GM18867 (cell line): Measurements from ENCODE around the gene CDKN1B.

Experiments
- ATAC-seq: cut with Tn5 transposase; IDR thresholded peaks from one replicate; pipeline ENCODE4 v1.9.1; 2021; ENCODE audit warnings: mild to moderate bottlenecking, moderate library complexity; ENCODE audit not compliant: unreplicated experiment

Gene CDKN1B

DNA sequence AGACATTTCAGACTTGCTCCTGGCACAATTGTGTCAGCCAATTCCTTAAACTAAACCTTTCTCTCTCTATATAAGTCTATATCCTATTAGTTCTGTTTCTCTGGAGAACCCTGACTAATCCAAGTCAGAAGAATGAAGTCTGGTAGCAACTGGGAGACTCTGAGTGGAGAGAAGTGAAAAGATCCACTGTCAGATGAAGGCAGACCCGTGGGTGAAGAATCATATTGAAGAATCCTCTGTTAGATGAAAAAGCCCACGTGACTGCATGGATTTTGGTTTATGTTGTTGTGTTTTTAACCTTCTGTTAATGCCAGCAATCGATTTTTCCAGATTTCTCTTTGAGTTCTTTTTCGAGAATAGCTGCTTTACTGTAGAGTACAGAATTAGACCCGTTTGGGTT, 38.8 kb downstream of the CDKN1B start:
- no peak for ATAC-seq

DNA sequence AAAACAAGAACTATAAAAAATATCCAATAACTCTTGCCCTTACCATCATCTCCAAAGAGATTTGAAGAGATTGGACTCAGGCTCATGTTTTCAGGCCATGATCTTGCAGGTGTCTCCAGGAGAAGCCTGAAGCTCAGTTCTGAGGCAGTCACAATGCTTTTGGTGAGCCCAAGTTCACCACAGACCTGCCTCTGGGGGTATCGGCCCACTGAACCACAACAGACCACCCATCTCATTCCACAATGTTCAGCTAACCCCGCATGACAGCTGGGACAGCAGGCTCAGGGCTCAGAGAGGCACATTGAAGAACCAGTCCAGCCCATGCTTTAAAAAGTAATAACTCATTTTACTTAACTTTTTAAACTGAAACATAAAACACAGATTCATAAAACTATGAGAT, 40.0 kb downstream of the CDKN1B start:
- ATAC-seq, result no peak

DNA sequence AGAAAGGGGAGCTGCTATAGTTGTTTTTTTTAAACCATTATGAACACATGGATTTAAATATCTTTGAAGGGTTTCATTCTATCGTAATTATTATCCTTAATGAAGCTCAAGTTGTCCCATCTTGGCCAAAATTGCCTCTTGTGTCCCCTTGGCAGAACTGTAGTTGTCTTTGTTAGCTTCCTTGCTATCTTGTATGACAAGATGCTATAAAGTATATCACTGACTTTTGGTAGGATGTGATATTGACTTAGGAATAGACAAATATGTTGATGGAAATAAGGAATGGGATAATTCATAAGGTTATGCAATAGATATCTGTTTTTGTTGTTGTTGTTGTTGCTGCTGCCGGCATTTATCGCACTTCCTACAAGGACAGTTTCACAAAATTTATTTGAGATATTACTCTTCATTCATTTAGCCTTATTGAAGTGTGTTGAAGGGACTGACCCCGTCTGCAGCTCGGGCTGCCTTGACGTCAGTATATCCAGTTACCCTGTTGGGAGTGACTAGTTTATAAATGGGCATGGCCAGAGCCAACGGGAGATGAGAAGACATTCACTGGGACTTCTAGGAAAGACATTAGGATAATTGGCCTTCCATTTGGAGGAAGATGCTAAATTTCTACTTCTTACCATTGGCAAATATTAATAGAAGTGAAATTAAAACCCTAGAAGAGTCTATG, 42.2 kb downstream of the CDKN1B start:
- no peak for ATAC-seq

DNA sequence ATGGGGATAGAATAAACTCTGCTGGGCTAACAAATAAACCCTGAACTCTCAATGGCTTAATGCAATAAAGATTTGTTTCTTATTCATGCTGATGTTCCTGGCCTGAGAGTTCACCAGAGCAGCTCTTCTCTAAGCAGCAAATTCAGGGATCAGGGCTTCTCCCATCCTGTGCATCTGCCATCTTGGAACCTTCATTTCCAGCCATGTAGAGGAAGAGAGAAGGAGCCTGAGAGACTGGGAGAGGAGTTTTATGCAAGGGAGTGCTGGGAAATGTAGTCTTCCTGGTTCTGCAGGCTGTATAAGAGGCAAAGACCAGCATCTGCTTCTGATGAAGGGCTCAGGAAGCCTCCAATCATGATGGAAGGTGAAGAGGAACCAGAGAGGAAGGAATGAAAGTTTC, 47.7 kb downstream of the CDKN1B start:
- ATAC-seq, result no peak

GRCh38 chr12:12770262-12770661, 53.1 kb downstream of the CDKN1B start:
- no peak for ATAC-seq
